Neural cell (in vitro differentiated cells): Measurements from ENCODE around the gene ANKRD55. TPM values are rescaled to one million over a fixed set of nuclear protein-coding genes. Genes with fewer than 3 reads are reported as not detected.

Experiments
- H2AFZ ChIP-seq: fragments of 200-600, 300-800 bp; sonication (generic), shearing (Covaris generic); 2 replicates; pipeline ENCODE4 v1.6.0; 2014; ENCODE audit warnings: low read depth, mild to moderate bottlenecking, antibody characterized with exemption, low read length, moderate library complexity
- H3F3A ChIP-seq: fragments of 200-600 bp; shearing (Covaris generic); 2 replicates; pipeline ENCODE4 v1.6.1; 2016; ENCODE audit warnings: mild to moderate bottlenecking, moderate library complexity, mixed read lengths, antibody characterized with exemption, low read length; ENCODE audit not compliant: insufficient read depth, poor library complexity, severe bottlenecking
- H3K27ac ChIP-seq: fragments of 200-600, 300-800 bp; sonication (generic), shearing (Covaris generic); 2 replicates; pipeline ENCODE4 v1.5.1; 2014; ENCODE audit warnings: mild to moderate bottlenecking, low read length, moderate library complexity
- H3K27me3 ChIP-seq: fragments of 300-800, 200-600 bp; sonication (generic), shearing (Covaris generic); 2 replicates; pipeline ENCODE4 v1.6.0; 2014; ENCODE audit warnings: mild to moderate bottlenecking, low read depth, low read length, moderate library complexity; ENCODE audit not compliant: insufficient read depth
- H3K36me3 ChIP-seq: fragments of 300-800, 200-600 bp; sonication (generic), shearing (Covaris generic); 2 replicates; pipeline ENCODE4 v1.5.1; 2014; ENCODE audit warnings: mild to moderate bottlenecking, antibody characterized with exemption, low read length, moderate library complexity; ENCODE audit not compliant: insufficient read depth
- H3K4me2 ChIP-seq: fragments of 300-800, 200-600 bp; sonication (generic), shearing (Covaris generic); 2 replicates; pipeline ENCODE4 v1.6.0; 2014; ENCODE audit warnings: mild to moderate bottlenecking, low read length
- H3K4me3 ChIP-seq: fragments of 300-800, 200-600 bp; sonication (generic), shearing (Covaris generic); 2 replicates; pipeline ENCODE4 v1.5.1; 2014; ENCODE audit warnings: mild to moderate bottlenecking, low read length, moderate library complexity
- H3K79me2 ChIP-seq: fragments of 200-600 bp; shearing (Covaris generic); replicated peaks from 2 replicates; pipeline ENCODE4 v1.6.0; 2014; ENCODE audit warnings: mild to moderate bottlenecking, low read length, moderate library complexity; ENCODE audit not compliant: insufficient read depth
- H3K9ac ChIP-seq: fragments of 300-800, 200-600 bp; sonication (generic), shearing (Covaris generic); 2 replicates; pipeline ENCODE4 v1.6.1; 2016; ENCODE audit warnings: mild to moderate bottlenecking, low read length, mixed read lengths
- H3K9me2 ChIP-seq: fragments of 200-600 bp; shearing (Covaris generic); 2 replicates; pipeline ENCODE4 v1.6.1; 2016; ENCODE audit warnings: mild to moderate bottlenecking, low read length, mixed read lengths; ENCODE audit not compliant: insufficient read depth
- H3K9me3 ChIP-seq: fragments of 200-600, 300-800 bp; sonication (generic), shearing (Covaris generic); 2 replicates; pipeline ENCODE4 v1.6.1; 2016; ENCODE audit warnings: mild to moderate bottlenecking, mixed run types, low read length, moderate library complexity, mixed read lengths
- H4K20me1 ChIP-seq: fragments of 200-600 bp; shearing (Covaris generic); 2 replicates; pipeline ENCODE4 v1.6.1; 2016; ENCODE audit warnings: mild to moderate bottlenecking, mixed run types; ENCODE audit not compliant: insufficient read depth
- EP300 ChIP-seq: fragments of 450-650 bp; conservative IDR thresholded peaks from 2 replicates; pipeline ENCODE4 v1.6.1; 2014; ENCODE audit warnings: antibody characterized with exemption, mild to moderate bottlenecking, moderate library complexity; ENCODE audit not compliant: poor library complexity, severe bottlenecking
- EZH2 ChIP-seq: fragments of 200-600, 300-800 bp; shearing (Covaris generic), sonication (generic); IDR thresholded peaks from 2 replicates; pipeline ENCODE4 v1.6.1; 2014; ENCODE audit warnings: antibody characterized with exemption, low read length, borderline replicate concordance, mild to moderate bottlenecking; ENCODE audit not compliant: insufficient read depth, poor library complexity, severe bottlenecking
- MXI1 ChIP-seq: fragments of 450-650 bp; conservative IDR thresholded peaks from 2 replicates; pipeline ENCODE4 v1.6.1; 2014; ENCODE audit warnings: antibody characterized with exemption, mild to moderate bottlenecking; ENCODE audit not compliant: poor library complexity, severe bottlenecking
- POLR2AphosphoS5 ChIP-seq: IDR thresholded peaks from 2 replicates; pipeline ENCODE4 v1.6.1; 2012
- RAD21 ChIP-seq: fragments of 450-650 bp; conservative IDR thresholded peaks from 2 replicates; pipeline ENCODE4 v1.6.1; 2014; ENCODE audit warnings: antibody characterized with exemption, mild to moderate bottlenecking, moderate library complexity
- SMC3 ChIP-seq: fragments of 450-650 bp; conservative IDR thresholded peaks from 2 replicates; pipeline ENCODE4 v1.6.1; 2014; ENCODE audit warnings: antibody characterized with exemption, mild to moderate bottlenecking, moderate library complexity; ENCODE audit not compliant: poor library complexity
- TAF1 ChIP-seq: IDR thresholded peaks from 2 replicates; pipeline ENCODE4 v1.6.1; 2012; ENCODE audit warnings: low read depth
- polyA plus RNA-seq: library from polyadenylated mRNA; depleted of rRNA; stranded (reverse); fragments of >200 nt; gene quantifications from 2 replicates; pipeline ENCODE4 v1.2.3, GENCODE V29; 2014
- TF ChIP-seq, protein P1 (sequence below): IDR thresholded peaks from 2 replicates; pipeline ENCODE4 v1.6.1; 2012; ENCODE audit warnings: borderline replicate concordance
- TF ChIP-seq, protein P2 (sequence below): fragments of 450-650 bp; IDR thresholded peaks from 2 replicates; pipeline ENCODE4 v1.5.1; 2014; ENCODE audit warnings: antibody characterized with exemption, mild to moderate bottlenecking, moderate library complexity; ENCODE audit not compliant: poor library complexity, severe bottlenecking

The ANKRD55 gene
- polyA plus RNA-seq, 1 donor from 2014 or later, result 49.8 TPM

DNA sequence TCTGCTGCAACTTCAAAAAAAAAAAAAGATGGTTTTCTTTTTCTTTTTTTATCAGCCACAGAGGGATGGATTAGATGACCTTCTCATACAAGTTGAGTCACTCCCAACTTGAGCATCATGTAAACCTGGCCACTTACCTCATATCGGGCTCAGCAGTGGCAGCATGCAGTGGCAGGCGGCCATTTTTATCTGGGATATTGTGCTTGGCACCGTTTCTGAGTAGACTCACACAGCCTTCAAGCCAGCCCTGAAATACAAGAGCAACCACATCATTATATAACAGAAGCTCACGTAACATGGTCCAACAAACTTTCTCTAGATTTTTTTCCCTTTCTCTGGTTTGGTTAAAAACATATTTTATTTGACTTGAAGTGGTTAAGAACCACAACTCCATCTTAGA lies 62.6 kb downstream of the ANKRD55 start:
- Histone ChIP-seq H3K9me2 (no peaks in the 10 kb centered on the region), H3F3A (no peaks in the 10 kb centered on the region), H2AFZ (no peak overlapping the region), H3K79me2 (no peaks in the 10 kb centered on the region), H3K4me3 (no peak overlapping the region), H4K20me1 (no peaks in the 10 kb centered on the region), H3K9ac (no peak overlapping the region), H3K9me3 (no peaks in the 10 kb centered on the region), H3K4me2 (no peak overlapping the region), H3K27me3 (no peaks in the 10 kb centered on the region), H3K27ac (no peak overlapping the region), H3K36me3 (no peaks in the 10 kb centered on the region)
- no peak for TF ChIP-seq POLR2AphosphoS5
- TF ChIP-seq, protein P1, sequence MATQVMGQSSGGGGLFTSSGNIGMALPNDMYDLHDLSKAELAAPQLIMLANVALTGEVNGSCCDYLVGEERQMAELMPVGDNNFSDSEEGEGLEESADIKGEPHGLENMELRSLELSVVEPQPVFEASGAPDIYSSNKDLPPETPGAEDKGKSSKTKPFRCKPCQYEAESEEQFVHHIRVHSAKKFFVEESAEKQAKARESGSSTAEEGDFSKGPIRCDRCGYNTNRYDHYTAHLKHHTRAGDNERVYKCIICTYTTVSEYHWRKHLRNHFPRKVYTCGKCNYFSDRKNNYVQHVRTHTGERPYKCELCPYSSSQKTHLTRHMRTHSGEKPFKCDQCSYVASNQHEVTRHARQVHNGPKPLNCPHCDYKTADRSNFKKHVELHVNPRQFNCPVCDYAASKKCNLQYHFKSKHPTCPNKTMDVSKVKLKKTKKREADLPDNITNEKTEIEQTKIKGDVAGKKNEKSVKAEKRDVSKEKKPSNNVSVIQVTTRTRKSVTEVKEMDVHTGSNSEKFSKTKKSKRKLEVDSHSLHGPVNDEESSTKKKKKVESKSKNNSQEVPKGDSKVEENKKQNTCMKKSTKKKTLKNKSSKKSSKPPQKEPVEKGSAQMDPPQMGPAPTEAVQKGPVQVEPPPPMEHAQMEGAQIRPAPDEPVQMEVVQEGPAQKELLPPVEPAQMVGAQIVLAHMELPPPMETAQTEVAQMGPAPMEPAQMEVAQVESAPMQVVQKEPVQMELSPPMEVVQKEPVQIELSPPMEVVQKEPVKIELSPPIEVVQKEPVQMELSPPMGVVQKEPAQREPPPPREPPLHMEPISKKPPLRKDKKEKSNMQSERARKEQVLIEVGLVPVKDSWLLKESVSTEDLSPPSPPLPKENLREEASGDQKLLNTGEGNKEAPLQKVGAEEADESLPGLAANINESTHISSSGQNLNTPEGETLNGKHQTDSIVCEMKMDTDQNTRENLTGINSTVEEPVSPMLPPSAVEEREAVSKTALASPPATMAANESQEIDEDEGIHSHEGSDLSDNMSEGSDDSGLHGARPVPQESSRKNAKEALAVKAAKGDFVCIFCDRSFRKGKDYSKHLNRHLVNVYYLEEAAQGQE, result no peak
- TF ChIP-seq MXI1, result no peak
- no peak for TF ChIP-seq RAD21
- no peak for TF ChIP-seq EP300
- no peak for TF ChIP-seq SMC3
- TF ChIP-seq EZH2, result no peak
- TF ChIP-seq TAF1, result no peak

DNA sequence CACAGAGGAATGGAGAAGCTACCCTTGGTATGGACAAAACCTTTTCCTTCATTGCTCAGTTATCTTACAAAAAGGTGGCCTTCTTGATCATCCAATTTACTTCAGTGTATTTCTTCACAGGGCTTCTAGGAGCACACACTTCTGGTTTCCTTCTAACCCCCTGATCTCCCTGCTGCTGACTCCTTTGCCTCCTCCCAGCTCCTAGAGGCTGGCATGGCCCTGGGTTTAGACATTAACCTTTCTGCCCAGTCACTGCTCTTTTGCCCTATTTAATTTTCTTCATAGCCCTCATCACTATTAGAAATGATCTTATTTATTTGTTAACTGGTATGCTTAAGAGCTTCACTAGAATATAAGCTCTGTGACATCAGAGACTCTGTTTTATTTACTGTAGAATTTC lies 63.2 kb downstream of the ANKRD55 start:
- no peak overlapping the region for H3K9ac ChIP-seq
- H3K27ac ChIP-seq, result no peak overlapping the region
- H3K36me3 ChIP-seq, result no peaks in the 10 kb centered on the region

More for the DNA sequence above, 63.2 kb downstream of the ANKRD55 start:
- no peak overlapping the region for H3K4me3 ChIP-seq
- H3K27me3 ChIP-seq, result no peaks in the 10 kb centered on the region
- H3K9me2 ChIP-seq, result no peaks in the 10 kb centered on the region
- H3F3A ChIP-seq, result no peaks in the 10 kb centered on the region
- H3K9me3 ChIP-seq, result no peaks in the 10 kb centered on the region
- H3K79me2 ChIP-seq, result no peaks in the 10 kb centered on the region
- no peak for TF ChIP-seq EZH2
- no peak for TF ChIP-seq MXI1
- TF ChIP-seq POLR2AphosphoS5, result no peak
- TF ChIP-seq, protein P1, result no peak
- TF ChIP-seq TAF1, result no peak
- TF ChIP-seq RAD21, result no peak
- TF ChIP-seq, protein P2, sequence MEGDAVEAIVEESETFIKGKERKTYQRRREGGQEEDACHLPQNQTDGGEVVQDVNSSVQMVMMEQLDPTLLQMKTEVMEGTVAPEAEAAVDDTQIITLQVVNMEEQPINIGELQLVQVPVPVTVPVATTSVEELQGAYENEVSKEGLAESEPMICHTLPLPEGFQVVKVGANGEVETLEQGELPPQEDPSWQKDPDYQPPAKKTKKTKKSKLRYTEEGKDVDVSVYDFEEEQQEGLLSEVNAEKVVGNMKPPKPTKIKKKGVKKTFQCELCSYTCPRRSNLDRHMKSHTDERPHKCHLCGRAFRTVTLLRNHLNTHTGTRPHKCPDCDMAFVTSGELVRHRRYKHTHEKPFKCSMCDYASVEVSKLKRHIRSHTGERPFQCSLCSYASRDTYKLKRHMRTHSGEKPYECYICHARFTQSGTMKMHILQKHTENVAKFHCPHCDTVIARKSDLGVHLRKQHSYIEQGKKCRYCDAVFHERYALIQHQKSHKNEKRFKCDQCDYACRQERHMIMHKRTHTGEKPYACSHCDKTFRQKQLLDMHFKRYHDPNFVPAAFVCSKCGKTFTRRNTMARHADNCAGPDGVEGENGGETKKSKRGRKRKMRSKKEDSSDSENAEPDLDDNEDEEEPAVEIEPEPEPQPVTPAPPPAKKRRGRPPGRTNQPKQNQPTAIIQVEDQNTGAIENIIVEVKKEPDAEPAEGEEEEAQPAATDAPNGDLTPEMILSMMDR, result no peak
- TF ChIP-seq EP300, result no peak
- no peak for TF ChIP-seq SMC3
- no peak overlapping the region for H2AFZ ChIP-seq
- no peak overlapping the region for H3K4me2 ChIP-seq
- H4K20me1 ChIP-seq, result no peaks in the 10 kb centered on the region
